Right atrium auricular region (tissue), 2 donors: ENCODE results near the gene MGAT4C. TPM values are rescaled to one million over a fixed set of nuclear protein-coding genes. Genes with fewer than 3 reads are reported as not detected.
"Not testable (repeated sequence)": the region's sequence is repeated elsewhere in the genome, so short reads cannot be mapped to it uniquely, and the experiment has no call there.

Experiments used
- DNase-seq: peaks from one replicate; pipeline ENCODE4 v3.0.0-alpha.2; 2019; ENCODE audit warnings: low spot score
- H3K27ac ChIP-seq, 2 donors: fragments of 200-600 bp; sonication (generic); 1 replicate in 1 of 2; 2 replicates in 1 of 2; pipeline ENCODE4 v1.5.1; 2016 to 2019
- H3K27me3 ChIP-seq, 2 donors: fragments of 200-600 bp; sonication (generic); one replicate each; pipeline versions ENCODE4 v1.5.1 to v1.6.0; 2017 to 2019
- H3K36me3 ChIP-seq: fragments of 200-600 bp; sonication (generic); one replicate; pipeline ENCODE4 v1.5.1; 2016
- H3K4me1 ChIP-seq, 2 donors: fragments of 200-600 bp; sonication (generic); one replicate each; pipeline versions ENCODE4 v1.5.1 to v1.6.0; 2017 to 2019
- H3K4me3 ChIP-seq, 2 donors: fragments of 200-600 bp; sonication (generic); 1 replicate in 1 of 2; 2 replicates in 1 of 2; pipeline ENCODE4 v1.5.1; 2017 to 2019; ENCODE audit warnings: mild to moderate bottlenecking in 1 of 2, moderate library complexity in 1 of 2
- H3K9me3 ChIP-seq, 2 donors: fragments of 200-600 bp; sonication (generic); one replicate each; pipeline ENCODE4 v1.5.1; 2019
- CTCF ChIP-seq, 2 donors: fragments of 200-600 bp; sonication (generic); IDR thresholded peaks; one replicate each; pipeline ENCODE4 v1.5.1; 2019; ENCODE audit warnings: antibody characterized with exemption in 2 of 2
- total RNA-seq, 2 donors: library from RNA; depleted of rRNA; stranded (reverse); fragments of >200 nt; gene quantifications; one replicate each; pipeline ENCODE4 v1.1.0, GENCODE V29; 2016

The MGAT4C gene
- total RNA-seq, 2 donors from 2014 or later: 2.1 to 3.2 TPM

DNA sequence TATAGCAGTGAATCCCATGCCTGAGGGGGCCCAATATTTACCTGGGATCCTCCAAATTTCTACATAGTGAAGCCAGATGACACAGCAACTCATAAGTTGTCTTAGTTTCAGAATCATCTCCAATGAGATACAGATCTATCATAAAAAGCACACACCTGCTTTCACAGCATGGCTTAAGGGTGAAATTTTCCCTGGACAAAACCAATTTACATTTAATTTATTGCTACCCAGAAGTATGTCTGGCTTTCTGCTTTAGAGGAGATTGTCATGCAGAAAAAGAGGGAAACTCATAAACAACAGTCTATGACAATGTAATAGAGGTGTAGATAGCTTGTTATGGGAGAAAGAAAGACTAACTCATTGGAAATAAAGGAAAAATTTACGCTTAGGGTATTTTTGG, 113.0 kb downstream of the MGAT4C start:
- H3K27ac ChIP-seq: no peak overlapping the region
- no peak for DNase-seq
- TF ChIP-seq CTCF (IDR thresholded peaks at IDR 0.05): no peak
- no peaks in the 10 kb centered on the region for H3K27me3 ChIP-seq
- no peak overlapping the region for H3K4me3 ChIP-seq
- H3K36me3 ChIP-seq: no peaks in the 10 kb centered on the region
- H3K4me1 ChIP-seq: no peaks in the 10 kb centered on the region
- H3K9me3 ChIP-seq: no peaks in the 10 kb centered on the region

DNA sequence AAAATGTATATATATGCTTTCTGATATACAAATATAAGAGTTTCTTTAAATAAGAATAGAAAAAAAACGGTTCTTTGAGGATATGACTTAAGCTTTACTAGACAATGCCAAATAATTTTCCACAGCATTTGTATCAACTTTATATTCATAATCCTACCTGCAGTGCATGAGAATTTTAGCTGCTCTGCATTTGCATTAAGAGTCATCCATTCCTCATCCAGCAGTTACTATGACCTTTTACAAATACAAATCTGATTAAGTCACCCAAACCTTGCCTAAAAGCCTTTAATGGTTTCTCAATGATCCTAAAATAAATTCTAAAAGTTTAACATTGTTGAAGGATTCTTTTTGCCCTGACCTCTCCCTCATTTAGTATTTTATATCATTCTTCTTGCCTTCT, 116.5 kb downstream of the MGAT4C start:
- no peaks in the 10 kb centered on the region for H3K36me3 ChIP-seq
- no peak overlapping the region for H3K27ac ChIP-seq
- no peaks in the 10 kb centered on the region for H3K4me1 ChIP-seq
- no peak for DNase-seq
- TF ChIP-seq CTCF (IDR thresholded peaks at IDR 0.05): no peak
- H3K9me3 ChIP-seq: no peaks in the 10 kb centered on the region
- no peaks in the 10 kb centered on the region for H3K27me3 ChIP-seq
- no peak overlapping the region for H3K4me3 ChIP-seq

DNA sequence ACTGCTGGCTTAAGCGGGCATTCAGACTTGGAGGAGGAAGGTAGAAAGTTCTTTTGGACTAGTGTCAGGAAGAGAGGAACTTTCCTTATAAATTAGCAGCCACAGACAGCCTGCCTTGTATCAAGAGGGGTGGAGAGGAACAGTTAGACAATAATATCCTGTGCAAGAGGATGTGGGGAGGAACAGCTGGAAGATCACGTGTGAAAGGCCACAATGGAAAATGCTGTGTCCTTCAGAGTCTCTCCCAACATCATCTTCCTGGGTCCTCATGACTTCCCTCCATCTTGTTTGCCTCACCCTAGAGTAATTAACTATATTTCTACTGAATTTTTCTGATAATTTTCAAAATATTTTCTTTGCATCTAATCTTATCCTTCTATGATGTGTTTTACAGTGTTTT, 117.4 kb downstream of the MGAT4C start:
- Histone ChIP-seq H3K27me3 (no peaks in the 10 kb centered on the region), H3K4me1 (no peaks in the 10 kb centered on the region), H3K4me3 (no peak overlapping the region), H3K36me3 (no peaks in the 10 kb centered on the region), H3K27ac (no peak overlapping the region), H3K9me3 (no peaks in the 10 kb centered on the region)
- no peak for DNase-seq
- no peak for TF ChIP-seq CTCF (IDR thresholded peaks at IDR 0.05)

- Histone ChIP-seq H3K9me3 (no peaks in the 10 kb centered on the region), H3K27me3 (no peaks in the 10 kb centered on the region), H3K4me1 (no peaks in the 10 kb centered on the region), H3K27ac (no peak overlapping the region), H3K4me3 (no peak overlapping the region), H3K36me3 (no peaks in the 10 kb centered on the region)
- DNase-seq: no peak
- no peak for TF ChIP-seq CTCF (IDR thresholded peaks at IDR 0.05)
Observed at GRCh38 chr12:86137936-86138335, 118.3 kb downstream of the MGAT4C start.

DNA sequence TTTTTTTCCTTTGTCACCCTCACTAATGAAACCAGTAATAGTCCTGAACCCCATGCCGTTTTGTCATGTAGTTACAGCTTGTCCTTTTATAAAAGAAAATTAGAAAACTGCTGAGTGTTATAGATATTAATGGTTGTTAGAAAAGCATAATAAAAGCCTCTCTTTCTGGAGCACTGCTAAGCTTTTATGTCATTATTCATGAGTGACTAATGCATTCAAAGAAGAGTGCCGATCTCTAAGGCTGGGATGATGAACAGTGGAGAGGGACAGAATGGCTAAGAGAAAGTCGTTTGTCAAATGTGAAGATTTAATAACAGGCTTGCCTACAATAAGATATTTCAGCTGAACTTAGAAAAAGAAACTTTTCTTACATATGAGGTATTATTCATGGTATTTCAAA, 121.6 kb downstream of the MGAT4C start:
- H3K4me1 ChIP-seq: no peaks in the 10 kb centered on the region
- TF ChIP-seq CTCF (IDR thresholded peaks at IDR 0.05): no peak

DNA sequence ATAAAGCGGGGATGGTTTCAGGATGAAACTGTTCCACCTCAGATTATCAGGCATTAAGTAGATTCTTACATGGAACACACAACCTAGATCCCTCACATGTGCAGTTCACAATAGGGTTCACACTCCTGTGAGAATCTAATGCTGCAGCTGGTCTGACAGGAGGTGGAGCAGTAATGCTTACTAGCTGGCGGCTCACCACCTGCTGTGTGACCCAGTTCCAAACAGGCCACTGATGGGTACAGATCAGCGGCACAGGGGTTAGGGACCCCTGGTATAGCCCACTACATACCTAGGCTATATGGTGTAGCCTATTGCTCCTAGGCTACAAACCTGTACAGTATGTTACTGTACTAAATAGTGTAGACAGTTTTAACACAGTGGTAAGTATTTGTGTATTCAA, 129.3 kb downstream of the MGAT4C start:
- H3K4me1 ChIP-seq, H3K36me3 ChIP-seq, H3K27ac ChIP-seq, H3K27me3 ChIP-seq, H3K9me3 ChIP-seq, DNase-seq, H3K4me3 ChIP-seq: not testable (repeated sequence)

More for the DNA sequence above, 121.6 kb downstream of the MGAT4C start:
- Histone ChIP-seq H3K27me3 (no peaks in the 10 kb centered on the region), H3K4me3 (no peak overlapping the region), H3K36me3 (no peaks in the 10 kb centered on the region), H3K9me3 (no peaks in the 10 kb centered on the region), H3K27ac (no peak overlapping the region)
- DNase-seq: no peak
